GM23338 (cell line): Measurements from ENCODE around the gene PAK4.

Experiments
- CREB1 ChIP-seq: fragments of 250-450 bp; sonication (Bioruptor Pico); IDR thresholded peaks from 2 replicates; pipeline ENCODE4 v1.5.0; 2020; ENCODE audit warnings: low read depth, mild to moderate bottlenecking, moderate library complexity
- EZH2 ChIP-seq: fragments of 200-600 bp; sonication (generic); IDR thresholded peaks from one replicate; pipeline ENCODE4 v1.8.0; 2017; ENCODE audit warnings: antibody characterized with exemption, mild to moderate bottlenecking, low read depth; ENCODE audit not compliant: unreplicated experiment
- EZH2phosphoT487 ChIP-seq: fragments of 200-600 bp; sonication (generic); IDR thresholded peaks from one replicate; pipeline ENCODE4 v1.8.1; 2018; ENCODE audit warnings: antibody characterized with exemption; ENCODE audit not compliant: unreplicated experiment
- JUNB ChIP-seq: IDR thresholded peaks from one replicate; pipeline ENCODE4 v1.6.1; 2016; ENCODE audit warnings: antibody characterized with exemption; ENCODE audit not compliant: unreplicated experiment
- NANOG ChIP-seq: IDR thresholded peaks from 2 replicates; pipeline ENCODE4 v1.6.1; 2016; ENCODE audit warnings: antibody characterized with exemption, borderline replicate concordance
- POLR2AphosphoS5 ChIP-seq: IDR thresholded peaks from 2 replicates; pipeline ENCODE4 v1.6.1; 2016; ENCODE audit warnings: antibody characterized with exemption, low read depth
- ZNF114 ChIP-seq: fragments of 250-450 bp; sonication (Bioruptor Pico); IDR thresholded peaks from 2 replicates; pipeline ENCODE4 v1.5.0; 2020; ENCODE audit warnings: mild to moderate bottlenecking, moderate library complexity
- TF ChIP-seq, protein P1 (sequence below), 2 experiments: fragments of 200-600 bp in 1 of 2; sonication (generic) in 1 of 2; conservative IDR thresholded peaks; 2 replicates each; pipeline versions ENCODE4 v1.5.1 to v1.6.1; 2016 to 2017; ENCODE audit warnings: antibody characterized with exemption in 2 of 2, low read depth in 2 of 2, mild to moderate bottlenecking in 2 of 2, moderate library complexity in 1 of 2
- TF ChIP-seq, protein P2 (sequence below): IDR thresholded peaks from one replicate; pipeline ENCODE4 v1.6.1; 2018; ENCODE audit warnings: antibody characterized with exemption; ENCODE audit not compliant: unreplicated experiment
- TF ChIP-seq, protein P3 (sequence below): fragments of 250-450 bp; sonication (Bioruptor Pico); IDR thresholded peaks from 2 replicates; pipeline ENCODE4 v1.5.0; 2020; ENCODE audit warnings: mild to moderate bottlenecking, moderate library complexity

DNA sequence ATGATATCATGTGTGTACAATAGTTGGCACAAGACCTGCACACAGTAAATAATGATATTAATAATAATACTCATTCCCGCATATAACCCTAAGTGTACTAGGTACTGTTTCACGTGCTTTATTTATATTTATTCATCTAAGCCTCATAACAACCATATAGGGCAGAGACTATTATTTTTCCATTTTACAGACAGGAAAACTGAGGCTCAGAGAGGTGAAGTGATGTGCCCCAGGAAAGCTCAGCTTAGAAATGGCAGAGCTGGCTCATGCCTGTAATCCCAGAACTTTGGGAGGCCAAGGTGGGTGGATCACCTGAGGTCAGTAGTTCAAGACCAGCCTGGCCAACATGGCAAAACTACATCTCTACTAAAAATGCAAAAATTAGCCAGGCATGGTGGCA, 27.9 kb upstream of the PAK4 start:
- no peak for TF ChIP-seq CREB1 (CRISPR knock-in tag)
- TF ChIP-seq POLR2AphosphoS5 = no peak
- TF ChIP-seq, protein P1, sequence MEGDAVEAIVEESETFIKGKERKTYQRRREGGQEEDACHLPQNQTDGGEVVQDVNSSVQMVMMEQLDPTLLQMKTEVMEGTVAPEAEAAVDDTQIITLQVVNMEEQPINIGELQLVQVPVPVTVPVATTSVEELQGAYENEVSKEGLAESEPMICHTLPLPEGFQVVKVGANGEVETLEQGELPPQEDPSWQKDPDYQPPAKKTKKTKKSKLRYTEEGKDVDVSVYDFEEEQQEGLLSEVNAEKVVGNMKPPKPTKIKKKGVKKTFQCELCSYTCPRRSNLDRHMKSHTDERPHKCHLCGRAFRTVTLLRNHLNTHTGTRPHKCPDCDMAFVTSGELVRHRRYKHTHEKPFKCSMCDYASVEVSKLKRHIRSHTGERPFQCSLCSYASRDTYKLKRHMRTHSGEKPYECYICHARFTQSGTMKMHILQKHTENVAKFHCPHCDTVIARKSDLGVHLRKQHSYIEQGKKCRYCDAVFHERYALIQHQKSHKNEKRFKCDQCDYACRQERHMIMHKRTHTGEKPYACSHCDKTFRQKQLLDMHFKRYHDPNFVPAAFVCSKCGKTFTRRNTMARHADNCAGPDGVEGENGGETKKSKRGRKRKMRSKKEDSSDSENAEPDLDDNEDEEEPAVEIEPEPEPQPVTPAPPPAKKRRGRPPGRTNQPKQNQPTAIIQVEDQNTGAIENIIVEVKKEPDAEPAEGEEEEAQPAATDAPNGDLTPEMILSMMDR (conservative IDR thresholded peaks at IDR 0.05; ENCODE audit: low read depth in 2 of 2) = no peak
- TF ChIP-seq, protein P2, sequence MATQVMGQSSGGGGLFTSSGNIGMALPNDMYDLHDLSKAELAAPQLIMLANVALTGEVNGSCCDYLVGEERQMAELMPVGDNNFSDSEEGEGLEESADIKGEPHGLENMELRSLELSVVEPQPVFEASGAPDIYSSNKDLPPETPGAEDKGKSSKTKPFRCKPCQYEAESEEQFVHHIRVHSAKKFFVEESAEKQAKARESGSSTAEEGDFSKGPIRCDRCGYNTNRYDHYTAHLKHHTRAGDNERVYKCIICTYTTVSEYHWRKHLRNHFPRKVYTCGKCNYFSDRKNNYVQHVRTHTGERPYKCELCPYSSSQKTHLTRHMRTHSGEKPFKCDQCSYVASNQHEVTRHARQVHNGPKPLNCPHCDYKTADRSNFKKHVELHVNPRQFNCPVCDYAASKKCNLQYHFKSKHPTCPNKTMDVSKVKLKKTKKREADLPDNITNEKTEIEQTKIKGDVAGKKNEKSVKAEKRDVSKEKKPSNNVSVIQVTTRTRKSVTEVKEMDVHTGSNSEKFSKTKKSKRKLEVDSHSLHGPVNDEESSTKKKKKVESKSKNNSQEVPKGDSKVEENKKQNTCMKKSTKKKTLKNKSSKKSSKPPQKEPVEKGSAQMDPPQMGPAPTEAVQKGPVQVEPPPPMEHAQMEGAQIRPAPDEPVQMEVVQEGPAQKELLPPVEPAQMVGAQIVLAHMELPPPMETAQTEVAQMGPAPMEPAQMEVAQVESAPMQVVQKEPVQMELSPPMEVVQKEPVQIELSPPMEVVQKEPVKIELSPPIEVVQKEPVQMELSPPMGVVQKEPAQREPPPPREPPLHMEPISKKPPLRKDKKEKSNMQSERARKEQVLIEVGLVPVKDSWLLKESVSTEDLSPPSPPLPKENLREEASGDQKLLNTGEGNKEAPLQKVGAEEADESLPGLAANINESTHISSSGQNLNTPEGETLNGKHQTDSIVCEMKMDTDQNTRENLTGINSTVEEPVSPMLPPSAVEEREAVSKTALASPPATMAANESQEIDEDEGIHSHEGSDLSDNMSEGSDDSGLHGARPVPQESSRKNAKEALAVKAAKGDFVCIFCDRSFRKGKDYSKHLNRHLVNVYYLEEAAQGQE = no peak
- no peak for TF ChIP-seq EZH2phosphoT487
- TF ChIP-seq EZH2 = no peak
- TF ChIP-seq JUNB = no peak
- no peak for TF ChIP-seq ZNF114 (CRISPR knock-in tag)
- TF ChIP-seq, protein P3, sequence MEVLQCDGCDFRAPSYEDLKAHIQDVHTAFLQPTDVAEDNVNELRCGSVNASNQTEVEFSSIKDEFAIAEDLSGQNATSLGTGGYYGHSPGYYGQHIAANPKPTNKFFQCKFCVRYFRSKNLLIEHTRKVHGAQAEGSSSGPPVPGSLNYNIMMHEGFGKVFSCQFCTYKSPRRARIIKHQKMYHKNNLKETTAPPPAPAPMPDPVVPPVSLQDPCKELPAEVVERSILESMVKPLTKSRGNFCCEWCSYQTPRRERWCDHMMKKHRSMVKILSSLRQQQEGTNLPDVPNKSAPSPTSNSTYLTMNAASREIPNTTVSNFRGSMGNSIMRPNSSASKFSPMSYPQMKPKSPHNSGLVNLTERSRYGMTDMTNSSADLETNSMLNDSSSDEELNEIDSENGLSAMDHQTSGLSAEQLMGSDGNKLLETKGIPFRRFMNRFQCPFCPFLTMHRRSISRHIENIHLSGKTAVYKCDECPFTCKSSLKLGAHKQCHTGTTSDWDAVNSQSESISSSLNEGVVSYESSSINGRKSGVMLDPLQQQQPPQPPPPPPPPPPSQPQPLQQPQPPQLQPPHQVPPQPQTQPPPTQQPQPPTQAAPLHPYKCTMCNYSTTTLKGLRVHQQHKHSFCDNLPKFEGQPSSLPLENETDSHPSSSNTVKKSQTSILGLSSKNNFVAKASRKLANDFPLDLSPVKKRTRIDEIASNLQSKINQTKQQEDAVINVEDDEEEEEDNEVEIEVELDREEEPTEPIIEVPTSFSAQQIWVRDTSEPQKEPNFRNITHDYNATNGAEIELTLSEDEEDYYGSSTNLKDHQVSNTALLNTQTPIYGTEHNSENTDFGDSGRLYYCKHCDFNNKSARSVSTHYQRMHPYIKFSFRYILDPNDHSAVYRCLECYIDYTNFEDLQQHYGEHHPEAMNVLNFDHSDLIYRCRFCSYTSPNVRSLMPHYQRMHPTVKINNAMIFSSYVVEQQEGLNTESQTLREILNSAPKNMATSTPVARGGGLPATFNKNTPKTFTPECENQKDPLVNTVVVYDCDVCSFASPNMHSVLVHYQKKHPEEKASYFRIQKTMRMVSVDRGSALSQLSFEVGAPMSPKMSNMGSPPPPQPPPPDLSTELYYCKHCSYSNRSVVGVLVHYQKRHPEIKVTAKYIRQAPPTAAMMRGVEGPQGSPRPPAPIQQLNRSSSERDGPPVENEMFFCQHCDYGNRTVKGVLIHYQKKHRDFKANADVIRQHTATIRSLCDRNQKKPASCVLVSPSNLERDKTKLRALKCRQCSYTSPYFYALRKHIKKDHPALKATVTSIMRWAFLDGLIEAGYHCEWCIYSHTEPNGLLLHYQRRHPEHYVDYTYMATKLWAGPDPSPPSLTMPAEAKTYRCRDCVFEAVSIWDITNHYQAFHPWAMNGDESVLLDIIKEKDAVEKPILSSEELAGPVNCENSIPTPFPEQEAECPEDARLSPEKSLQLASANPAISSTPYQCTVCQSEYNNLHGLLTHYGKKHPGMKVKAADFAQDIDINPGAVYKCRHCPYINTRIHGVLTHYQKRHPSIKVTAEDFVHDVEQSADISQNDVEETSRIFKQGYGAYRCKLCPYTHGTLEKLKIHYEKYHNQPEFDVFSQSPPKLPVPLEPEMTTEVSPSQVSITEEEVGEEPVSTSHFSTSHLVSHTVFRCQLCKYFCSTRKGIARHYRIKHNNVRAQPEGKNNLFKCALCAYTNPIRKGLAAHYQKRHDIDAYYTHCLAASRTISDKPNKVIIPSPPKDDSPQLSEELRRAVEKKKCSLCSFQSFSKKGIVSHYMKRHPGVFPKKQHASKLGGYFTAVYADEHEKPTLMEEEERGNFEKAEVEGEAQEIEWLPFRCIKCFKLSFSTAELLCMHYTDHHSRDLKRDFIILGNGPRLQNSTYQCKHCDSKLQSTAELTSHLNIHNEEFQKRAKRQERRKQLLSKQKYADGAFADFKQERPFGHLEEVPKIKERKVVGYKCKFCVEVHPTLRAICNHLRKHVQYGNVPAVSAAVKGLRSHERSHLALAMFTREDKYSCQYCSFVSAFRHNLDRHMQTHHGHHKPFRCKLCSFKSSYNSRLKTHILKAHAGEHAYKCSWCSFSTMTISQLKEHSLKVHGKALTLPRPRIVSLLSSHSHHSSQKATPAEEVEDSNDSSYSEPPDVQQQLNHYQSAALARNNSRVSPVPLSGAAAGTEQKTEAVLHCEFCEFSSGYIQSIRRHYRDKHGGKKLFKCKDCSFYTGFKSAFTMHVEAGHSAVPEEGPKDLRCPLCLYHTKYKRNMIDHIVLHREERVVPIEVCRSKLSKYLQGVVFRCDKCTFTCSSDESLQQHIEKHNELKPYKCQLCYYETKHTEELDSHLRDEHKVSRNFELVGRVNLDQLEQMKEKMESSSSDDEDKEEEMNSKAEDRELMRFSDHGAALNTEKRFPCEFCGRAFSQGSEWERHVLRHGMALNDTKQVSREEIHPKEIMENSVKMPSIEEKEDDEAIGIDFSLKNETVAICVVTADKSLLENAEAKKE (CRISPR knock-in tag) = no peak
- TF ChIP-seq NANOG = no peak
